Liver (tissue), 10 donors: ENCODE data around the gene PODXL2. TPM values are rescaled to one million over a fixed set of nuclear protein-coding genes. Genes with fewer than 3 reads are reported as not detected.

Experiments
- DNase-seq: peaks from one replicate; pipeline ENCODE4 v3.0.0-alpha.2; 2017; ENCODE audit warnings: low spot score
- H3K27ac ChIP-seq, 2 donors: one replicate each; pipeline ENCODE4 v1.7.0; 2013; ENCODE audit warnings: inconsistent platforms in 2 of 2, low read length in 2 of 2, control low read depth in 1 of 2, low read depth in 1 of 2, mild to moderate bottlenecking in 1 of 2
- H3K27me3 ChIP-seq, 4 donors: one replicate each; pipeline versions ENCODE4 v1.6.1 to v1.7.0; 2013; ENCODE audit warnings: low read length in 3 of 4, inconsistent platforms in 1 of 4, mild to moderate bottlenecking in 1 of 4, moderate library complexity in 1 of 4; ENCODE audit not compliant: control insufficient read depth in 4 of 4, insufficient read depth in 4 of 4
- H3K36me3 ChIP-seq, 4 donors: one replicate each; pipeline versions ENCODE4 v1.6.1 to v1.7.0; 2013; ENCODE audit warnings: low read length in 3 of 4, mild to moderate bottlenecking in 3 of 4, low read depth in 1 of 4, moderate library complexity in 1 of 4; ENCODE audit not compliant: control insufficient read depth in 4 of 4, insufficient read depth in 3 of 4
- H3K4me1 ChIP-seq, 4 donors: one replicate each; pipeline versions ENCODE4 v1.6.1 to v1.7.0; 2013; ENCODE audit warnings: low read length in 3 of 4, mild to moderate bottlenecking in 3 of 4, moderate library complexity in 1 of 4; ENCODE audit not compliant: control insufficient read depth in 4 of 4, insufficient read depth in 4 of 4
- H3K4me3 ChIP-seq, 3 donors: one replicate each; pipeline versions ENCODE4 v1.6.1 to v1.7.0; 2013; ENCODE audit warnings: low read length in 3 of 3, control low read depth in 1 of 3, low read depth in 1 of 3, mild to moderate bottlenecking in 1 of 3
- H3K9ac ChIP-seq, 2 donors: one replicate each; pipeline ENCODE4 v1.7.0; 2013; ENCODE audit warnings: low read length in 2 of 2, mild to moderate bottlenecking in 2 of 2, moderate library complexity in 2 of 2, control low read depth in 1 of 2, low read depth in 1 of 2
- H3K9me3 ChIP-seq, 4 donors: one replicate each; pipeline versions ENCODE4 v1.6.1 to v1.7.0; 2013; ENCODE audit warnings: low read length in 3 of 4; ENCODE audit not compliant: control insufficient read depth in 4 of 4
- ATF3 ChIP-seq: IDR thresholded peaks from 2 replicates; pipeline ENCODE4 v1.6.1; 2016; ENCODE audit warnings: antibody characterized with exemption
- EGR1 ChIP-seq, 2 donors: IDR thresholded peaks; 2 replicates each; pipeline ENCODE4 v1.6.1; 2016 to 2018; ENCODE audit warnings: antibody characterized with exemption in 2 of 2, low read depth in 2 of 2
- FOXA1 ChIP-seq: IDR thresholded peaks from 2 replicates; pipeline ENCODE4 v1.6.1; 2016; ENCODE audit warnings: antibody characterized with exemption
- FOXA2 ChIP-seq: IDR thresholded peaks from 2 replicates; pipeline ENCODE4 v1.6.1; 2016; ENCODE audit warnings: antibody characterized with exemption
- GABPA ChIP-seq, 2 donors: IDR thresholded peaks in 1 of 2; conservative IDR thresholded peaks in 1 of 2; 2 replicates each; pipeline ENCODE4 v1.6.1; 2016; ENCODE audit warnings: antibody characterized with exemption in 2 of 2, mild to moderate bottlenecking in 1 of 2, moderate library complexity in 1 of 2
- HNF4A ChIP-seq, 2 donors: conservative IDR thresholded peaks; 2 replicates each; pipeline ENCODE4 v1.6.1; 2016; ENCODE audit warnings: antibody characterized with exemption in 2 of 2, mild to moderate bottlenecking in 2 of 2
- HNF4G ChIP-seq: IDR thresholded peaks from 2 replicates; pipeline ENCODE4 v1.6.1; 2016; ENCODE audit warnings: antibody characterized with exemption
- JUND ChIP-seq, 2 donors: IDR thresholded peaks; 2 replicates each; pipeline ENCODE4 v1.6.1; 2016; ENCODE audit warnings: antibody characterized with exemption in 2 of 2
- MAX ChIP-seq: IDR thresholded peaks from 2 replicates; pipeline ENCODE4 v1.6.1; 2016; ENCODE audit warnings: antibody characterized with exemption
- RXRA ChIP-seq, 2 donors: IDR thresholded peaks; 2 replicates each; pipeline ENCODE4 v1.6.1; 2017 to 2018; ENCODE audit warnings: antibody characterized with exemption in 2 of 2, mild to moderate bottlenecking in 1 of 2
- SP1 ChIP-seq: IDR thresholded peaks from 2 replicates; pipeline ENCODE4 v1.6.1; 2018; ENCODE audit warnings: antibody characterized with exemption, mild to moderate bottlenecking
- TAF1 ChIP-seq: conservative IDR thresholded peaks from 2 replicates; pipeline ENCODE4 v1.6.1; 2016; ENCODE audit warnings: antibody characterized with exemption, mild to moderate bottlenecking
- YY1 ChIP-seq: IDR thresholded peaks from 2 replicates; pipeline ENCODE4 v1.6.1; 2016; ENCODE audit warnings: antibody characterized with exemption, mild to moderate bottlenecking
- ZBTB33 ChIP-seq: IDR thresholded peaks from 2 replicates; pipeline ENCODE4 v1.6.1; 2016; ENCODE audit warnings: antibody characterized with exemption
- WGBS: extraction: QIAGEN DNeasy Blood & Tissue Kit; methylation state at CpG from one replicate; pipeline ENCODE4 v1.1.7; 2013; 5-methylcytosine and 5-hydroxymethylcytosine counted together
- polyA plus RNA-seq, 2 donors: library from polyadenylated mRNA; stranded (reverse) in 1 of 2; unstranded in 1 of 2; fragments of 200-250 nt in 1 of 2; fragments of >200 nt in 1 of 2; fragmentation: Nextera tagmentation in 1 of 2; extraction: Ambion mirVana in 1 of 2; gene quantifications; one replicate each; pipeline versions ENCODE4 v1.2.1 to v1.2.3, GENCODE V29; 2013 to 2015
- small RNA-seq: library from RNA; depleted of rRNA; stranded (forward); fragments of <200 nt; gene quantifications from one replicate; pipeline ENCODE3, GENCODE V24; 2014
- total RNA-seq, 2 donors: library from RNA; depleted of rRNA; stranded (reverse); fragments of >200 nt; gene quantifications; one replicate each; pipeline ENCODE4 v1.2.3, GENCODE V29; 2014
- TF ChIP-seq, protein P1 (sequence below): fragments of 150-350 bp; IDR thresholded peaks from 2 replicates; pipeline ENCODE4 v1.5.1; 2017; ENCODE audit warnings: improper control_type of control experiment, low read depth, low read length; ENCODE audit not compliant: missing input control
- donor health status: healthy.
- donor health status: healthy.
- donor health status: healthy.
- donor health status: healthy.
- donor health status: healthy.

The PODXL2 gene
- total and polyA plus RNA-seq, 4 donors, result 0.47 to 1.4 (median 0.88) TPM

DNA sequence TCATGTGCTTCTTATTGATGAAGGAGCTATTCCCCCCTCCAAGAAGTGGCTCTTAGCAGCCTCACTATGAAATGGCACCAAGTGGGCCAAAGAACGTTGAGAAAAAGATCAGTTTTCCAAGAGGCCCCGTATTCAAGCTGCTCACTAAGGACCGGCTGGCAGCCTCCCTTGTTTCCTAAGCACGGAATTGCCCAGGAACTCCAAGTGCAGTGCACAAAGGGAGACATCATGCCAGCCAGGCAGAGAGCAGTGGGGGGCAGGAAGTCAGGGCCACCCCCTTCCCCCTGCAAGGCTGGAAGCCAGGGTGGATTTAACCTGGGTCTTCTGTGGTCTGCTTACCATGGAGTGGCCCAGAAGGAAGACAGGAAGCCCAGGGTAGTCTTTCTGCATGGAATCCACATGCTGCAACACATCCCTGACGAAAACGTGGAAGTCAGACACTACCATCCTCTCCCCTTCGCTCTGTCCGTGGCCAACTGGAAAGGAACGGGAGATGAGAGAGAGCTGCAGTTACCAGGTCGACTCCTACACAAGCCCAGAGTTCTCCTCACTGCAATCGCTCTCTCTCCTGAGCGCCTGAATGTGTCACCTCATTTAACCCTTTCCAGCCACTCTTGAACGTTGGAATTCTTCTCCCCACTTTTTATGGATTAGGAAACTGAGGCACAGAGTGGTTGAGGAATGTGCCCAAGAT, 93.3 kb downstream of the PODXL2 start:
- Histone ChIP-seq H3K4me1 (peaks cover 0 to 2% (median 0%) of the 10 kb centered on the region in 4 donors), H3K27ac (no peak overlapping the region), H3K9me3 (no peaks in the 10 kb centered on the region), H3K4me3 (no peak overlapping the region), H3K36me3 (peaks cover 2 to 28% (median 13%) of the 10 kb centered on the region in 4 donors), H3K27me3 (no peaks in the 10 kb centered on the region), H3K9ac (no peak overlapping the region)
- 87% methylated on average over 13 of the region's 13 CpGs for WGBS
- DNase-seq, result no peak
- no peak for TF ChIP-seq HNF4A (conservative IDR thresholded peaks at IDR 0.05)
- no peak for TF ChIP-seq FOXA1
- no peak for TF ChIP-seq EGR1 (IDR thresholded peaks at IDR 0.05; ENCODE audit: low read depth in 2 of 2)
- TF ChIP-seq TAF1, result no peak
- TF ChIP-seq ZBTB33, result no peak
- no peak for TF ChIP-seq MAX
- no peak for TF ChIP-seq YY1
- no peak for TF ChIP-seq GABPA (IDR thresholded peaks at IDR 0.05 in 1 of 2, conservative IDR thresholded peaks at IDR 0.05 in 1 of 2)
- TF ChIP-seq RXRA (IDR thresholded peaks at IDR 0.05), result no peak
- no peak for TF ChIP-seq JUND (IDR thresholded peaks at IDR 0.05)
- TF ChIP-seq SP1, result no peak
- TF ChIP-seq, protein P1, sequence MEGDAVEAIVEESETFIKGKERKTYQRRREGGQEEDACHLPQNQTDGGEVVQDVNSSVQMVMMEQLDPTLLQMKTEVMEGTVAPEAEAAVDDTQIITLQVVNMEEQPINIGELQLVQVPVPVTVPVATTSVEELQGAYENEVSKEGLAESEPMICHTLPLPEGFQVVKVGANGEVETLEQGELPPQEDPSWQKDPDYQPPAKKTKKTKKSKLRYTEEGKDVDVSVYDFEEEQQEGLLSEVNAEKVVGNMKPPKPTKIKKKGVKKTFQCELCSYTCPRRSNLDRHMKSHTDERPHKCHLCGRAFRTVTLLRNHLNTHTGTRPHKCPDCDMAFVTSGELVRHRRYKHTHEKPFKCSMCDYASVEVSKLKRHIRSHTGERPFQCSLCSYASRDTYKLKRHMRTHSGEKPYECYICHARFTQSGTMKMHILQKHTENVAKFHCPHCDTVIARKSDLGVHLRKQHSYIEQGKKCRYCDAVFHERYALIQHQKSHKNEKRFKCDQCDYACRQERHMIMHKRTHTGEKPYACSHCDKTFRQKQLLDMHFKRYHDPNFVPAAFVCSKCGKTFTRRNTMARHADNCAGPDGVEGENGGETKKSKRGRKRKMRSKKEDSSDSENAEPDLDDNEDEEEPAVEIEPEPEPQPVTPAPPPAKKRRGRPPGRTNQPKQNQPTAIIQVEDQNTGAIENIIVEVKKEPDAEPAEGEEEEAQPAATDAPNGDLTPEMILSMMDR, result no peak
- TF ChIP-seq FOXA2, result no peak
- no peak for TF ChIP-seq HNF4G
- no peak for TF ChIP-seq ATF3

Small RNAs within 50 kb of the gene (small RNA-seq; reads per million reads assigned to genes)
- gene MIR7976, result 0.31 reads per million, percentile 30 among the genes with 10 or more reads in this experiment

Other genes starting within 250 kb of the PODXL2 start
- 10 to 100 TPM; 20.6 to 27.1 TPM for gene TPRA1, start 38.5 kb upstream of the PODXL2 start, total RNA-seq
- 10 to 100 TPM; 17.3 to 21.9 TPM for gene TPRA1, start 38.5 kb upstream of the PODXL2 start, polyA plus RNA-seq
- gene MCM2, start 30.8 kb upstream of the PODXL2 start, total RNA-seq, result 10 to 100 TPM in 1 of 2 donors, 1 to 10 TPM in 1; 2.1 to 98.8 TPM
- gene MCM2, start 30.8 kb upstream of the PODXL2 start, polyA plus RNA-seq, result 1 to 10 TPM in 1 of 2 donors, under 1 TPM in 1; 0.58 to 3.4 TPM
- gene ABTB1, start 43.8 kb downstream of the PODXL2 start, total RNA-seq, result 1 to 10 TPM; 9.7 to 9.8 TPM
- gene ABTB1, start 43.8 kb downstream of the PODXL2 start, polyA plus RNA-seq, result 10 to 100 TPM; 12.1 to 14.1 TPM
- gene MGLL, start 193.3 kb downstream of the PODXL2 start, total RNA-seq, result 10 to 100 TPM in 1 of 2 donors, 1 to 10 TPM in 1; 9.4 to 75.4 TPM
- gene MGLL, start 193.3 kb downstream of the PODXL2 start, polyA plus RNA-seq, result 100 to 1,000 TPM in 1 of 2 donors, 10 to 100 TPM in 1; 72.9 to 277 TPM